ENCODE data around the gene ADD3.
A peak's percentile ranks its signal among the peaks of the same experiment; 100 is the strongest.

The ADD3 gene

GRCh38 chr10:110003524-110003885 lies 4.3 kb upstream of the ADD3 start:
- no peaks in the 10 kb centered on the region for H3K4me1 ChIP-seq (ENCODE audit: insufficient read depth, poor library complexity, severe bottlenecking)
- DNase-seq (ENCODE audit: low spot score), result no peak
- H3K9me3 ChIP-seq (ENCODE audit: severe bottlenecking), result no peaks in the 10 kb centered on the region
- no peak overlapping the region for H3K4me3 ChIP-seq (ENCODE audit: severe bottlenecking)
- no peak for TF ChIP-seq CTCF (IDR thresholded peaks at IDR 0.05; ENCODE audit: poor library complexity, severe bottlenecking)
- no peak overlapping the region for H3K27ac ChIP-seq (ENCODE audit: poor library complexity, severe bottlenecking)
- no peaks in the 10 kb centered on the region for H3K36me3 ChIP-seq (ENCODE audit: low read depth)
- H3K27me3 ChIP-seq (ENCODE audit: insufficient read depth, poor library complexity, severe bottlenecking), result no peaks in the 10 kb centered on the region
- ATAC-seq (ENCODE audit: low read depth), result no peak

GRCh38 chr10:110005719-110006118 lies 2.1 kb upstream of the ADD3 start:
- H3K4me1 ChIP-seq (ENCODE audit: insufficient read depth, poor library complexity, severe bottlenecking), result peaks cover 13% of the 10 kb centered on the region
- H3K27me3 ChIP-seq (ENCODE audit: insufficient read depth, poor library complexity, severe bottlenecking), result no peaks in the 10 kb centered on the region
- no peaks in the 10 kb centered on the region for H3K36me3 ChIP-seq (ENCODE audit: low read depth)
- no peak overlapping the region for H3K4me3 ChIP-seq (ENCODE audit: severe bottlenecking)
- H3K27ac ChIP-seq (ENCODE audit: poor library complexity, severe bottlenecking), result no peak overlapping the region
- DNase-seq (ENCODE audit: low spot score) (no peak), ATAC-seq (ENCODE audit: low read depth) (no peak)
- no peak for TF ChIP-seq CTCF (IDR thresholded peaks at IDR 0.05; ENCODE audit: poor library complexity, severe bottlenecking)
- no peaks in the 10 kb centered on the region for H3K9me3 ChIP-seq (ENCODE audit: severe bottlenecking)

- H3K9me3 ChIP-seq (ENCODE audit: severe bottlenecking), result no peaks in the 10 kb centered on the region
- ATAC-seq (ENCODE audit: low read depth) (no peak), DNase-seq (ENCODE audit: low spot score) (peak; percentile 45)
- H3K4me1 ChIP-seq (ENCODE audit: insufficient read depth, poor library complexity, severe bottlenecking), result peaks cover 18% of the 10 kb centered on the region
- no peaks in the 10 kb centered on the region for H3K27me3 ChIP-seq (ENCODE audit: insufficient read depth, poor library complexity, severe bottlenecking)
- no peak overlapping the region for H3K4me3 ChIP-seq (ENCODE audit: severe bottlenecking)
- TF ChIP-seq CTCF (IDR thresholded peaks at IDR 0.05; ENCODE audit: poor library complexity, severe bottlenecking), result no peak
- no peaks in the 10 kb centered on the region for H3K36me3 ChIP-seq (ENCODE audit: low read depth)
- no peak overlapping the region for H3K27ac ChIP-seq (ENCODE audit: poor library complexity, severe bottlenecking)
These were observed 1.2 kb upstream of the ADD3 start for GRCh38 chr10:110006358-110007160.

- H3K27me3 ChIP-seq (ENCODE audit: insufficient read depth, poor library complexity, severe bottlenecking), result no peaks in the 10 kb centered on the region
- peak overlapping the region; percentile 67 for H3K4me3 ChIP-seq (ENCODE audit: severe bottlenecking)
- ATAC-seq (ENCODE audit: low read depth), result peak; percentile 37
- H3K27ac ChIP-seq (ENCODE audit: poor library complexity, severe bottlenecking), result no peak overlapping the region
- H3K36me3 ChIP-seq (ENCODE audit: low read depth), result no peaks in the 10 kb centered on the region
- no peak for TF ChIP-seq CTCF (IDR thresholded peaks at IDR 0.05; ENCODE audit: poor library complexity, severe bottlenecking)
- H3K9me3 ChIP-seq (ENCODE audit: severe bottlenecking), result no peaks in the 10 kb centered on the region
- H3K4me1 ChIP-seq (ENCODE audit: insufficient read depth, poor library complexity, severe bottlenecking), result peaks cover 22% of the 10 kb centered on the region
- no peak for DNase-seq (ENCODE audit: low spot score)
These were observed 553 bp upstream of the ADD3 start for GRCh38 chr10:110007161-110007700.

All from RWPE2 (cell line).